HG03066 (cell line): Measurements from ENCODE around the gene ABTB2.
A peak's percentile ranks its signal among the peaks of the same experiment; 100 is the strongest.

Experiments used
- ATAC-seq: cut with Tn5 transposase; IDR thresholded peaks from one replicate; pipeline ENCODE4 v1.9.1; 2021; ENCODE audit warnings: low read depth; ENCODE audit not compliant: unreplicated experiment

The ABTB2 gene

DNA sequence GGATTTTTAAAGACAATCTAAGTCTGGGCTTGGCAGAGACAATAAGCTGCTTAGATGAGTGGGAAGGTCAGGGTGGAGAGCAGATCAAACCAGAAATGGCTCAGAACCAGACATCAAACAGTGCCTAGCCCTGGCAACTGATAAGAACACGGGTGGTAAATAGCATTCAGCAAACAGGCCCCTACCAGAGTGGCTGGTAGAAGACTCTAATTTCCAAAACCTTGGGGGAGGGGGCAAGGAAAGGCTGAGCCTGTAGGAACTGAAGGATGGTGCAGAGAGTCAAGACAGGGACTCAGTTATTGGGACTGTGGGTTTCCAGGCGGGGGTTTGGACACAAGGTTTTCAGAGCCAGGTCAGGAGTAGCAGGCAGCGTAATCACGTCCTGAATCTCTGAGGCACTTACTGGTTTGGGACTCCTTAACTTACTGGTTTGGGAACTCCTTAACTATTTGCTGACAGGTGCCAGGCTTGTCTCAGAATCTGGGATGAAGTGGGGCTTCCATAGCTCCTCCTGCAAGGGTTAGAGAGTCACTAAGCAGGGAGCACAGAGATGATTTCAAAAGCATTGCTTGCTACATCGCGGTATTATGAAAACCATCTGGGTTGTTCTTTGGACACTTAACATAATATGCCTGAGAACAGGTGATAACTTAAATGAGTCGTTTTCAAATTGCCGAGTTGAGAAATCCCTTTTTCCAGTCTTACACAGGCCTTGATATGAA lies 5.7 kb upstream of the ABTB2 start:
- no peak for ATAC-seq

DNA sequence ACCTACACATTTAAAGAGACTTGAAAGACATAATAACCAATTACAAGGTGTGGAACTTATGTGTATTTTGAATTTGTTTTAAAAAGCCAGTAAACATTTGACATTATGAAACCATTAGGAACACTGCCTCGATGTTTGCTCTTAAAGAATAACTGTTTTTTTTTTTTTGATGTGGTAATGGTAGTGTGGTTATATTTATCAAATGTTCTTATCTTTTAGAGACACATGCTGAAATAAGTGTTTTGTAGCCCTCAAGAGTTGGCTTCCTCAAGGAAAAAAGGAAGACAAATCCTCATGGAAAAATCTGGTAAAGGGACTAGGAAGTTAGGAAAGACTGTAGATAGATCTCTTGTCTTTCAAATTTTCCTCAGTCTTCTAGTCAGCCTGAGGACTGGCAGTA lies 2.2 kb upstream of the ABTB2 start:
- no peak for ATAC-seq

DNA sequence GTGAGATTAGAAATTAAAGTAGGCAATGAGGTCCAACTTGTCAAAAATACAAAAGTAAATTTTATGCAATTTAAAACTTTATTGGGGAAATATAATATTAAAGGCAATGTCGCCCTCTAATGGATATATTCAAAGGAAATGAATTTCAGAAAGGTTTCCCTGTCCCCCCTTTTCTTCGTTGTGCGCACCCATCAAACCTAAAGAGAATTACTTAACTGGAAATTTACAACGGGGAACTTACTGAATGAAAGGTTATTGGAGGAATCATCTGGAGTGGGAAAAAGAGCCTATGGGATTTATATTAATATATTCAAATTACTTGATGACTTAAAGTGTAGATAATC lies 1.7 kb upstream of the ABTB2 start:
- no peak for ATAC-seq

GRCh38 chr11:34358728-34359547 lies 1.1 kb upstream of the ABTB2 start:
- ATAC-seq: no peak

GRCh38 chr11:34358258-34358727 lies 483 bp upstream of the ABTB2 start:
- no peak for ATAC-seq

DNA sequence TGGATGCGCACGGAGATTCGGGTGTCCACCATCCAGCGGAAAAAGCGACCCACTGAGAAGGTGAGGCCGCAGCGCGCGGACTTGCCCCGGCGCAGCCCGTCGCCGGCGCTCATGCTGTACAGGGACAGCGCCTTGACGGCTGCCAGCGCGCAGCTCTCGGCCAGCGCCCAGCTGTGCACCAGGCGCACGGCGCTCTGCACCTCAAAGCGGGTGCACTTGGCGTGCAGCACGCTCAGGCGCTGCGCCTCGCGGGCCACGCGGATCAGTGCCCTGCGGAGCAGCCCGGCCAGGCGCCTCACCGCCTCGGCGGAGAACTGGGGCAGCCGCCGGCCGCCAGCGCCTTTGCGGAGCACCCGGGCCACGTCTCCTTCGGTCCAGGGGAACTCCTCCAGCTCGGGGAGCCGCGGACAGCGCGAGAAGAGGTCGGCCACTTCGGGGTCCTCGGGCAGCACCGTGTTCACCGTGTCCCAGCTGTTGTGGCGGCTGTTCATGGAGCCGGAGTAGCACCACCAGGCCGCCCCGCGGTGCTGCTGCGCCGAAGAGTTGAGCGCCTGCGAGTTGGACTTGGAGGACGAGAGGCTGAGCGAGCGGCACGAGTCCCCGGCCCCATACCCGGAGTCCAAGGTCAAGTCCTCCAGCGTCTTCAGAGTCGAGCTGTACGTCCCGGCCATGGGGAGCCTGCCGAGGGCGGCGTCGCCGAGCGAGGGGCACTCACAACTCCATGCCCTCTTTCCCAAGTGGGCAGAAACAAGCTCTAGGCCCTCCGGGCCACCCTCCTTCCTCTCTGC lies 703 bp downstream of the ABTB2 start:
- peak; percentile 16 for ATAC-seq

DNA sequence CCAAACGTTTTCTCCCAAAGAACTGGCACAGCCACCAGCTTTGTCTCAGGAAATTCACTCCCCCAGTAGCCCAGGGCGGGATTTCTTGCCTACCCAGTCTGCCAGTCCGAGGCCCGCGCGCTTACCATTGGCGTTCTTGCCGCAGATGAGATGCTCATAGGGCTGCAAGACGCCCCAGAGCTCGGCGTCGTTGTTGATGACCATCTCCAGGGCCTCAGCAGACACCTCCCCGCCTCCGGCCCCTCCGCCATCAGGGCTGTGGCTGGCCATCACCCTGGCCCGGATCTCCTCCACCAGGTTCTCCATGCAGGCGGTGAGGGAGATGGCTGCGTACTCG lies 1.3 kb downstream of the ABTB2 start:
- ATAC-seq: no peak

DNA sequence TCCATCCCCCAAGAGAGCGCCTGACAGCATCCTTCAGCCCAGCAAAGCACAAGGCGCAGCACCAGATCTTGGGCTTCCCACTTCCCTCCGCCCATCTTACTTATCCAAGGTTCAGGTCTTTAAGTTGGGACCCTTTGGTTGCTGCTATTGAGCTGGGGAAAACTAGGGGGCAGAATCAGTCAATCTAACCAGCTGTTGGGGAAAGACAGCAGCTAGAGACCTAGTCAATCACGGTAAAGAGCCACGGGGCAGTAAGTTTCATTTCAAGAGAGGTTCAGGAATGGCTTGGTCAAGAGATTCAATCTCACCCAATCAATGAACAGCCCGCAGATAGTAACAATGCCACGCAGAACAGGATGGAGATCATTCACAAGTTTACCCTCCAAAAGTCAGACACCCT lies 1.7 kb downstream of the ABTB2 start:
- no peak for ATAC-seq

GRCh38 chr11:34355726-34356125 lies 2.1 kb downstream of the ABTB2 start:
- ATAC-seq: no peak

DNA sequence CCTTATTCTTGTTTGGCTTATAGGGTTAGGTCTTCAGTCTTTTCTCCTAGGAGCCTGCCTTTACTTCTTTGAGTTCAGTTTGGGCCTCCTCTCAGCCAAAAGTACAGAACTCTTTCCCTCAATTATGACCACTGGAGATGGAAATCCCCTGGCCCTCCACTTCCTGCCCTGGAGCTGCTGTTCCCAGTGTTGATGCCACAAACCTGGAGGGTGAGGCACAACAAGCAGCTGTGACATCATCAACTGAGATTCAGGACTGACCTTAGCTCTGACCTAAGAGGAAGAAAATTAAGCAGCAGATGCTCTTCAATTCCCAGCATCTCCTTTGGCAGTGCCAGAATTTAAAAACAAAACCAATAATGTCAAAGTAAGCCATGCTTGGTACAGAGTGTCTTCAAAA lies 3.0 kb downstream of the ABTB2 start:
- ATAC-seq: no peak

DNA sequence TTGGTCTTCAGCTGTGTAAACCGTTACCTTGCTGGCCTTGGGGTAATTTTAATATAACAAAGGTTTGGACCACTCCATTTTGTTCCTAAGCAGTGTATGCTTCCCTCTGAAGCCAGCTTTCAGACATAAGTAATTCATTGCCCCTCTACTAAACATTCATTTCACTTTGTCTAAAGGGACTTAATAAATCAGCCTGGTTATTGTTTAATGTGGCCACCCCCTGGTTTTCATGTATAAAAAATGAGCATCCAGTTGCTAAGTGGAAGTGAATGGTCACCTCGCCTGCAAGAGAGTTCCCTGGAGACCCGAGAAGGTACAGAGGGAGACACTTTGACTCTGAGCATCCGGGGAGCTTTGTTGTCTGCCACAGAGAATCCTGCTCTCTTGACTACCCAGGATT lies 3.9 kb downstream of the ABTB2 start:
- ATAC-seq: no peak

DNA sequence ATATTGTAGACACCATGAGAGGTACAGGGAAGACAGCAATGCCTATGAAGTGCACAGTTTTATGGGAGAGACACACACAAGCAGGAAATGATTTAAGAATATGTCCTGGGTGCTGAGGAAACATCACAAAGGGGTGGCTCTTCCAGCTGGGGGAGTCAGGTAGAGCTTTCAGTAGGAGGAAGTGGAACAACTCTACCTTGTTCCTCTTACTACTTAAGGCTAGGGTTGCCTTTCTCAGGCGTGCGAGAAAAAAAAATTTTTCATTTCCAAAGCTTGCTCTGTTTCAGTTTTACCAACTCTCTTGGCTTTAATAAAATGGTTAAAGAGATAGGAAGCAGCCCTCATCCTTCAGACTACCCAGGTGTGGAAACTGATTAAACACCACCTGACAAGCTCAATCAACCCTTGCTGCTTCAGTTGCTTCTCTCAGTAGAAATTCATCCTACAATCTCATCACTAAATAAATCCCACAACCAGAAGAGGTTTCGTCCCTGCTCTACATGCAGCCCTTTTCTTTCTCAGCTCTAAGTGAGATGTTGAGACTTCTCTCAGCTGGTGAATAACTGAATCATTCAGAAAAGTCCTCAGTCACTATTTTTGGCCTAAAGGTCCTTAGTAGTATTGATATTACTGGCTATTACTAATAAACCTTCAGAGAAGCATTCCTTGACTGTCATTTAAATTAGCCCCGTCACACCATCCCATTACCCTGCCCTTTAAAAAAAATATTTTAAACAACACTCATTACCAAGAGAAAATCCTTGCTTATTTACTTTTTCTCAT lies 5.9 kb downstream of the ABTB2 start:
- peak; percentile 54 for ATAC-seq

DNA sequence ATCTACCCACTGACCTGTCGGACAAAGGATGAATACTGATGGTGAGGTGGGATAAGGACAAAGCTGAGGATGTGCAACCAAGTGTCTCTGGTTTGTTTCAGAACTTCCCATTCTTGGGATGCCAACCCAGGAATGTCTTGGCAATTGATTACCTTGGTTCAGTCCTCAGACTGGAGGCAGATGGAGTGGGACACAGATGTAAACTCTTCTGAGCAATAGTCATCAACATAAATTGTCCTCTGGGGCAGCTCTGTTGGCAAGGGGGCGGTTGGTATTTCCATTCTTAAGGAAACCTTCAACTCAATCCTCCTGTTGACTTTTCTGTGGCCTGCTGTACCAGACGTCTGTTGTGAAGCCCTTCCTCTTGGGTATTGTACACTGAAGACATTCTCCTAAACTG lies 6.8 kb downstream of the ABTB2 start:
- ATAC-seq: no peak

- ATAC-seq: no peak
Observed at GRCh38 chr11:34349882-34350281, 7.9 kb downstream of the ABTB2 start.

- no peak for ATAC-seq
Observed at GRCh38 chr11:34348919-34349318, 8.9 kb downstream of the ABTB2 start.

DNA sequence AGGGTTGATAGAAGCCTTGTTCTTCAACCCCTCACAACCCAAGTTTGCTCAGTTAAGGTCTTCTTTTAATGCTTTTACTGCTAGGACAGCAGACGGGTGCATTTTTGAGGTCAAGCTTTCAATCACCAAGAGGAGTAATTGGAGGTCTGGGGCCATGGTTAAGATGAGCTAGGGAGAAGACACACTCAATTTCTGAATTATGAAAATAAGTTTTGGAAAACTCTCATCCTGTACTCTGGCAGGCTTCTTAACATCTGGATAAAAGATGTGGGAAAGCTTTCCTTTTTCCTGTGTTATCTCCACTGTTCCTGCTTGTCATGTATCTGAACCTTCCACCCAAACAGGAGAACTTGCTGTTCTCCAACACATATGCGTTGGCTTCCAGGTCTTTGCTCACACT lies 9.7 kb downstream of the ABTB2 start:
- ATAC-seq: no peak

- no peak for ATAC-seq
Observed at GRCh38 chr11:34346551-34346950, 11.3 kb downstream of the ABTB2 start.

DNA sequence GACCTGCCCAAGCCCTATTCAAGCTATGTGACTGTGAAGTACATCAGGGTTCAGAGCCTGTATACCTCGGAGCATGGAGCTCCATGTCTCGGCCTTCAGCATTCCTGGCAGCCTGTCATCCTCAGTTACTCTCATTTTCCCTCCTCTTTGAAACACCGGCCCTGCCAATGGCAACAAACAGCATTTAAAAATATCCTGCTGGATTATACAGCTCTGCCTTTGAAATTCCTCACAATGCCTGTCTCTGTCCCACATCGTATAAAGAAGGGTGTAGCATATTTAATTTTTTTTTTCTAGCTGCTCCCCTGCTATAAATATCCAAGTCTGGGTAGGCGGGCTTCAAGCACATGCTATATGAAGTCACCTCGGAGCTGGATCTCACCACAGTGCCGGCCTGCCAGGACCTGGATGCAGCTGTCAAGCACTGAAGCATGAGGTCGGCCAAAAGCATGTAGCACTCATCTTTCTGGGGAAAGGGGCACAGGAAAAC lies 11.8 kb downstream of the ABTB2 start:
- no peak for ATAC-seq

GRCh38 chr11:34345540-34345876 lies 12.3 kb downstream of the ABTB2 start:
- ATAC-seq: no peak

DNA sequence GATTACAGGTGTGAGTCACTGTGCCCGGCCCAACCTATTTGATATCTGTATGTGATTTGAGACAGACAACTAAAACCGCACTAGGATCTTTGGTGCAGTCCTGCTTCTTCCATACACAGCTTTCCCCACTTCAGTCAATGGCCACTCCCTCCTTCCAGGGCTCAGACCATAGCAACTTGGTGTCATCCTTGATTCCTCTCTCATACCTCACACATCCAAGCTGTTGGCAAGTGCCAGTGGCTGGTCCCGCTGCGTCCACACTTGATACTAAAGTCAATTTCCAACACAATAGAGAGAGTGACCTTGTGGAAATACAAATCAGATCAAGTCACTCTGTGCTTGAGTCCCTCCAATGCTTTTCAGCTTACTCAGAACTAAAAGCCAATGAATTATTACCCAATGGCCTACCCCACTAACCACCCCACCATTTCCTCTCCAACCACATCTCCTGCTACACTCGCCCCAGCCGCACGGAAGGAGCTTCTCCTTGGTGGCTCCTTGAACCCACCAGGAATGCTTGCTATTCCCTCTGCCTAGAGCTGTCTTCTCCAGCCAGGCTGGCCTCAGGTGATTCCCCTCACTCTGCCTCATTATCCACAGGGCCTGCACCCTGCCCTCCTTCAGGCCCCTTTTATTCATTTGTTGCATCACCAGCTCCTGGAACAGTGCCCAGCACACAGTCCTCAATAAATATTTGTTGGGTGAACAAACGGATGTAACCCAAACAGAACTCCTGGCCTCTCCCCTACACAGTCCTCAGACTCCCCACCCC lies 12.9 kb downstream of the ABTB2 start:
- no peak for ATAC-seq
